22Rv1 (cell line): ENCODE measurements around the gene USP13.
A peak's percentile ranks its signal among the peaks of the same experiment; 100 is the strongest.

Source experiments
- H3K27ac ChIP-seq: fragments of 450-650 bp; 2 replicates; pipeline ENCODE4 v1.5.1; 2017
- CTCF ChIP-seq: fragments of 450-650 bp; IDR thresholded peaks from 2 replicates; pipeline ENCODE4 v1.5.1; 2017; ENCODE audit warnings: mild to moderate bottlenecking
- ZFX ChIP-seq: fragments of 450-650 bp; IDR thresholded peaks from 2 replicates; pipeline ENCODE4 v1.6.1; 2017; ENCODE audit warnings: antibody characterized with exemption, borderline replicate concordance

The USP13 gene

GRCh38 chr3:179760944-179761343, 108.1 kb downstream of the USP13 start:
- TF ChIP-seq ZFX: no peak
- TF ChIP-seq CTCF: no peak
- no peak overlapping the region for H3K27ac ChIP-seq

GRCh38 chr3:179765396-179765795, 112.6 kb downstream of the USP13 start:
- H3K27ac ChIP-seq: no peak overlapping the region

GRCh38 chr3:179766416-179767133, 113.7 kb downstream of the USP13 start:
- no peak overlapping the region for H3K27ac ChIP-seq
- TF ChIP-seq ZFX (no peak), CTCF (no peak)

More at GRCh38 chr3:179765396-179765795, 112.6 kb downstream of the USP13 start:
- TF ChIP-seq ZFX (no peak), CTCF (no peak)

GRCh38 chr3:179768080-179768479, 115.2 kb downstream of the USP13 start:
- TF ChIP-seq ZFX (no peak), CTCF (peak; percentile 71)
- no peak overlapping the region for H3K27ac ChIP-seq

- no peak overlapping the region for H3K27ac ChIP-seq
- TF ChIP-seq ZFX (no peak), CTCF (no peak)
Observed at GRCh38 chr3:179769411-179770247, 116.8 kb downstream of the USP13 start.

GRCh38 chr3:179771797-179772196, 119.0 kb downstream of the USP13 start:
- no peak overlapping the region for H3K27ac ChIP-seq
- TF ChIP-seq ZFX: no peak
- TF ChIP-seq CTCF: no peak

GRCh38 chr3:179772297-179772696, 119.5 kb downstream of the USP13 start:
- H3K27ac ChIP-seq: no peak overlapping the region

More at GRCh38 chr3:179772297-179772696, 119.5 kb downstream of the USP13 start:
- TF ChIP-seq CTCF: no peak
